OCI-LY7 (cell line): ENCODE results near the gene NTM.

Experiments
- CTCF ChIP-seq: fragments of 200-600 bp; sonication (generic); conservative IDR thresholded peaks from 2 replicates; pipeline ENCODE4 v1.5.1; 2014; ENCODE audit warnings: mild to moderate bottlenecking, antibody characterized with exemption, low read length, moderate library complexity, mixed read lengths
- EZH2phosphoT487 ChIP-seq: fragments of 200-600 bp; sonication (generic); IDR thresholded peaks from 2 replicates; pipeline ENCODE4 v1.6.1; 2018; ENCODE audit warnings: low read depth, borderline replicate concordance, mild to moderate bottlenecking, mixed run types, antibody characterized with exemption, low read length, moderate library complexity, mixed read lengths

DNA sequence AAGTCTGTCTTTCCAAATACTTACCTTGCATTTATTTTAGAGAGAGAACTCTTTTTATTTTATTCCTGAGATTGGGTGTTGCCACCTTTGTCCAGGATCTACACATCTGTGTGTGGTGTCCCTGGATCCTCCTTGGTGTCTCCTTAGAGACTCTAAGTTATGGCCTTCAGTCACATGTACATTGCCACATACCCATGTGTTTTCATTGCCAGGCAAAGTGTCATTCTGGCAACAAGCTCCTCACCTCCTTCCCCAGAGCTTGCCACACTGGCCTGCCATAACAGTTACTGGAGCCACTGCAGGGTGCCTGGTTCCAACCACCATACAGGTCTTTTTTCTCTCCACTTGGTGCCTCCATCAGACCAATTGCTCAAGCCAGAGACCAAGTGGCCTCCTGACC lies 379.7 kb downstream of the NTM start:
- TF ChIP-seq CTCF (no peak), EZH2phosphoT487 (no peak)
